Activated CD8-positive, alpha-beta T cell treated with anti-CD3 and anti-CD28 coated beads, Interleukin-2, amount 10 ng/mL, durations not matched to agents 7 days and 5 days (primary cell): ENCODE data around the gene NIFK. TPM values are rescaled to one million over a fixed set of nuclear protein-coding genes. Genes with fewer than 3 reads are reported as not detected.
"Not testable (repeated sequence)": the region's sequence is repeated elsewhere in the genome, so short reads cannot be mapped to it uniquely, and the experiment has no call there.

ENCODE experiments used
- ATAC-seq: fragments of 150-1000 bp; cut with Tn5 transposase; one replicate; pipeline ENCODE4 v1.10.0; 2021; ENCODE audit warnings: moderate library complexity
- CTCF ChIA-PET: fragments of 350-600 bp; sonication (Branson Sonifier 250); formaldehyde crosslinking; loops from one replicate; lab custom pipeline; 2021; ENCODE audit warnings: antibody characterized with exemption; lab: Charles Lee
- POLR2A ChIA-PET: fragments of 350-600 bp; sonication (Branson Sonifier 250); formaldehyde crosslinking; loops from one replicate; lab custom pipeline; 2021; ENCODE audit warnings: antibody characterized with exemption; lab: Charles Lee
- DNase-seq: peaks from one replicate; pipeline ENCODE4 v3.0.0-alpha.2; 2020
- H3K27ac Mint-ChIP-seq: one replicate; pipeline ENCODE4 v1.8.0; 2021; ENCODE audit warnings: mild to moderate bottlenecking, mixed read lengths
- H3K27me3 Mint-ChIP-seq: one replicate; pipeline ENCODE4 v1.8.0; 2021; ENCODE audit warnings: low read depth, mixed read lengths
- H3K36me3 Mint-ChIP-seq: one replicate; pipeline ENCODE4 v1.8.0; 2021; ENCODE audit warnings: low read depth, mixed read lengths
- H3K4me1 Mint-ChIP-seq: one replicate; pipeline ENCODE4 v1.8.0; 2021; ENCODE audit warnings: low read depth, mixed read lengths
- H3K4me3 Mint-ChIP-seq: one replicate; pipeline ENCODE4 v1.8.0; 2021; ENCODE audit warnings: mild to moderate bottlenecking, mixed read lengths
- H3K9me3 Mint-ChIP-seq: one replicate; pipeline ENCODE4 v1.8.0; 2022; ENCODE audit warnings: mixed read lengths; ENCODE audit not compliant: insufficient read depth
- total RNA-seq, 2 experiments: library from RNA; stranded (reverse); gene quantifications; one replicate each; pipeline ENCODE4 v1.2.3, GENCODE V29; 2021

NIFK gene
- total RNA-seq, 2 experiments from 2014 or later, result 79.8 to 80.1 TPM

- not testable (repeated sequence) for ATAC-seq, H3K27ac Mint-ChIP-seq, DNase-seq, H3K36me3 Mint-ChIP-seq, H3K27me3 Mint-ChIP-seq, H3K9me3 Mint-ChIP-seq, H3K4me3 Mint-ChIP-seq
- POLR2A ChIA-PET, result interaction anchor here (1.1 to 1.5 kb wide), 2 partner anchors 41 to 160 kb away, joined by 5 read pairs; partner anchors contain the start of genes CLASP1 and RNU4ATAC
- CTCF ChIA-PET, result interaction anchor here (1.0 kb wide), 1 partner anchor 9 kb away, joined by 3 read pairs; no protein-coding TSS in a partner anchor
- peaks cover 10% of the 10 kb centered on the region for H3K4me1 Mint-ChIP-seq
Measured at GRCh38 chr2:121690572-121690971, 46.1 kb downstream of the NIFK start.

DNA sequence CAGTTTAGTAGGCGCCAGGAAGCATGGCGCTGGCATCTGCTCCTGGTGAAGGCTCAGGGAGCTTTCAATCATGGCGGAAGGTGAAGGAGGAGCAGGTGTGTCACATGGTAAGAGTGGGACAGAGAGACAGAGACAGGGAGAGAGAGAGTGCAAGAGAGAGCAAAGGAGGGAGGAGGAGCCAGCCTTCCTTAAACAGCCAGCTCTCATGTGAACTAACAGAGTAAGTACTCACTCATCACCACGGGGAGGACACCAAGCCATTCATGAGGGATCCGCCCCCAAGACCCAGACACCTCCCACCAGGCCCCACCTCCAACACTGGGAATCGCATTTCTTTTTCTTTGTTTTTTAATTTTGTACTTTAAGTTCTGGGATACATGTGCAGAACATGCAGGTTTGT is 46.6 kb downstream of the NIFK start:
- DNase-seq (no peak), ATAC-seq (no peak)
- peaks cover 10% of the 10 kb centered on the region for H3K4me1 Mint-ChIP-seq
- CTCF ChIA-PET, result no interaction called here
- H3K27me3 Mint-ChIP-seq, result peaks cover 3% of the 10 kb centered on the region
- POLR2A ChIA-PET, result interaction anchor here (1.1 kb wide), 1 partner anchor 40 kb away, joined by 5 read pairs; the partner anchor contains the start of gene CLASP1
- H3K9me3 Mint-ChIP-seq, result no peaks in the 10 kb centered on the region
- H3K36me3 Mint-ChIP-seq, result no peaks in the 10 kb centered on the region
- H3K4me3 Mint-ChIP-seq, result no peak overlapping the region
- no peak overlapping the region for H3K27ac Mint-ChIP-seq

DNA sequence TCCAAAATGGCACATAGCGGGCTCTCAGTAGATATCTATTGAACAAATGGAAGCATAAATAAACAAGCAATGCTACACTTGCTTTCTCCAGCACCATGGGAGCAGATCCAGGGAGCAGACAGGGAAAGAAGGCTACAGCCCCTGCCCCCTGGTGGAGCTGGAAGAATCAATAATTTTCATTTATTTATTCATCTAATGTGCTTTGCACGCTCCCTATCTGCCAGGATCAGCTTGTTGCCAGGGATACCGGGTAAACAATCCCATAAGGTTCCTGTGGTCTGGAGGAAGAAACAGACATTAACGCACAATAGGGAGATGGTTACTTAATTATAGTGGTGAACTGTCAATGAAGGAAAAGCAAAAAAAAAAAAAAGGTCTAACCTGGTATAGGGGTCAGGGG is 47.3 kb downstream of the NIFK start:
- Mint-ChIP-seq H3K27ac (no peak overlapping the region), H3K4me1 (peaks cover 10% of the 10 kb centered on the region), H3K9me3 (peaks cover 6% of the 10 kb centered on the region), H3K27me3 (peaks cover 3% of the 10 kb centered on the region), H3K36me3 (peaks cover under 1% of the 10 kb centered on the region), H3K4me3 (no peak overlapping the region)
- ChIA-PET POLR2A (interaction anchor here (0.9 to 1.1 kb wide), 2 partner anchors 40 to 159 kb away, joined by 3 to 5 read pairs; partner anchors contain the start of genes CLASP1 and RNU4ATAC), CTCF (interaction anchor here (0.6 kb wide), 1 partner anchor 70 kb away, joined by 3 read pairs; no protein-coding TSS in a partner anchor)
- ATAC-seq (no peak), DNase-seq (no peak)

GRCh38 chr2:121688820-121689219 is 47.9 kb downstream of the NIFK start:
- H3K4me3 Mint-ChIP-seq, result no peak overlapping the region
- no peak overlapping the region for H3K27ac Mint-ChIP-seq
- CTCF ChIA-PET, result no interaction called here
- H3K9me3 Mint-ChIP-seq, result peaks cover 11% of the 10 kb centered on the region
- H3K4me1 Mint-ChIP-seq, result peaks cover 10% of the 10 kb centered on the region
- peaks cover 6% of the 10 kb centered on the region for H3K36me3 Mint-ChIP-seq
- no peak for ATAC-seq
- H3K27me3 Mint-ChIP-seq, result peaks cover 3% of the 10 kb centered on the region
- POLR2A ChIA-PET, result interaction anchor here (0.9 kb wide), 1 partner anchor 158 kb away, joined by 3 read pairs; the partner anchor contains the start of gene RNU4ATAC
- DNase-seq, result no peak

GRCh38 chr2:121686902-121687301 is 49.8 kb downstream of the NIFK start:
- no peaks in the 10 kb centered on the region for H3K27me3 Mint-ChIP-seq
- H3K4me3 Mint-ChIP-seq, result no peak overlapping the region
- H3K9me3 Mint-ChIP-seq, result peaks cover 24% of the 10 kb centered on the region
- peaks cover 10% of the 10 kb centered on the region for H3K4me1 Mint-ChIP-seq
- H3K36me3 Mint-ChIP-seq, result peaks cover 12% of the 10 kb centered on the region
- H3K27ac Mint-ChIP-seq, result no peak overlapping the region
- DNase-seq (no peak), ATAC-seq (no peak)
- ChIA-PET CTCF (no interaction called here), POLR2A (no interaction called here)

DNA sequence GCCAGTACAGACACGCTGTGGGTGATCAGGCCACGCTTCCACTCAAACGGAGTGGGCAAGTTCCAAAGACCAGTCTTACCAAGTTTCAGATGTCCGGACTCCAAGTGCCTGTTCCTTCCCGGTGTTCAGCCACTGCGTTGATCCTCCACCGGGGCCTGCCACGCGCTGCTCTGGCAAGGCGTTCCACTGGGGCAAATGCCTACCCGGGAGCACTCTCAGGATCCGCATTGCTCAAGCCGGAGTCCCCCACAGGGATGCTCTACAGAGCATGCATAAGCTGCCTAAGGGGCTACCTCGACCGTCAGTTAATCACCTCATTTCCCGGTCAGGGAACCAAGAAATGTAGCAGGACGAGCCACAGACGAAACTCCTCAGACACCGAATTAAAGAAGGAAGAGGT is 50.5 kb downstream of the NIFK start:
- ChIA-PET POLR2A (no interaction called here), CTCF (no interaction called here)
- H3K27ac Mint-ChIP-seq, result no peak overlapping the region
- H3K4me3 Mint-ChIP-seq, result no peak overlapping the region
- DNase-seq (no peak), ATAC-seq (no peak)
- H3K36me3 Mint-ChIP-seq, result peaks cover 12% of the 10 kb centered on the region
- no peaks in the 10 kb centered on the region for H3K27me3 Mint-ChIP-seq
- H3K4me1 Mint-ChIP-seq, result peaks cover 10% of the 10 kb centered on the region
- H3K9me3 Mint-ChIP-seq, result peaks cover 31% of the 10 kb centered on the region

DNA sequence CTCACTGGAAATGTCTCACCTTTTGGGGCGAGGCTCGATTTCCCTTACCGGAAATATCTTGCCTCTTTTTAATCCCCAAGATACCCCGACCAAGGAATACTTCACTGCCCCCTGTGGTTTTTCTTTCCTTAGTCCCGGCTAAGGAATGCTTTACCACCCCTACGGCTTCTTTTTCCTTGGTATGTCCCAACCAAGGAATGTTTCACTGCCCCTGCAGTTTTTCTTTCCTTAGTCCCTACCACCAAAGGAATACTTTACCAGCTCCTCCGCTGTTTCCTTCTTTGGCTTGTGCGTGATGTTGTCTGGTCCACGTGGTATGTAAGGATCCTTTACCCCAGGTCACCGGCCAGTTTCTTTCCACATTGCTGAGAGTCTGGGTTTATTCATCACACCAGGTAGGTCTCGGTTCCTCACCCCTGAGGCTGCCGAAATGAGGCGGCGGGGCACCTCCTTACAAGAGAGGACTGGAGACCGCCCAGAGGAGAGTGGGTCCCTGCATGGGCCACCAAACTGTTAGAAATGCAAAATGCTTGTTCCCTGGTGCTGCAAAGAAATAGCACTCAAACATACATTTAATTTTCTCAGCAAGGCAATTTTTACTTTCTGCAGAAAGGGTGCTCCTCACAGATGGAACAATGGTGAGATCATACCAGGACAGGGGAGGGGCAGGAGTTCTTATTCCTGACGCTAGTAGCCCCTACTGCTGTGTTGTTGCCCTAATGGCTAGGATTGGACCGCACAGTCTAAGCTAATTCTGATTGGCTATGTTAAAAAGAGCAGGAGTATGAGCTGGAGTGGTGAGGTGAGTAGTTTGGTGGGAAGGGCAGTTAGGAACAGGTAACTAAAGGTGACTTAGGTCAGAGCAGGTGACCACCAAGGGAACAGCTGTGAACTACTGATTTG is 54.0 kb downstream of the NIFK start:
- H3K4me1 Mint-ChIP-seq, result peaks cover 9% of the 10 kb centered on the region
- no peak overlapping the region for H3K4me3 Mint-ChIP-seq
- H3K27me3 Mint-ChIP-seq, result peaks cover 2% of the 10 kb centered on the region
- H3K27ac Mint-ChIP-seq, result no peak overlapping the region
- peaks cover 46% of the 10 kb centered on the region for H3K9me3 Mint-ChIP-seq
- H3K36me3 Mint-ChIP-seq, result peaks cover 20% of the 10 kb centered on the region
- ATAC-seq, result no peak
- POLR2A ChIA-PET, result no interaction called here
- no peak for DNase-seq
- CTCF ChIA-PET, result no interaction called here

DNA sequence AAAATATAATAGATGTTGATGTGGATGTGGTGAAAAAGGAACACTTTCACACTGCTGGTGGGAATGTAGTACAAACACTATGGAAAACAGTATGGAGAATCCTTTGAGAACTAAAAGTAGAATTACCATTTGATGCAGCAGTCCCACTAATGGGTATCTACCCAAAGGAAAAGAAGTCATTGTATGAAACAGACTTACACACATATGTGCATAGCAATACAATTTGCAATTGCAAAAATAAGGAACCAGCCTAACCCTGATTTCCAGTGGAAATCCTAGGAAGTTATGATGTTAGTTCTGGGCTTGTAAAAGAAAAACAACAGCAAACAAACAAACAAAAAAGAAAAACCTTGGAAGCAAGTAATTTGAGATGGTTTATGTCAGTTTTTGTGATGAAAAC is 58.8 kb downstream of the NIFK start:
- POLR2A ChIA-PET, result no interaction called here
- no peak overlapping the region for H3K27ac Mint-ChIP-seq
- DNase-seq, result no peak
- peaks cover 55% of the 10 kb centered on the region for H3K9me3 Mint-ChIP-seq
- H3K27me3 Mint-ChIP-seq, result peaks cover 16% of the 10 kb centered on the region
- ATAC-seq, result no peak
- H3K4me1 Mint-ChIP-seq, result peaks cover 9% of the 10 kb centered on the region
- CTCF ChIA-PET, result no interaction called here
- no peak overlapping the region for H3K4me3 Mint-ChIP-seq
- peaks cover 18% of the 10 kb centered on the region for H3K36me3 Mint-ChIP-seq

Other genes starting within 250 kb of the NIFK start
- not detected for gene RNU4ATAC, start 206.0 kb downstream of the NIFK start, total RNA-seq
- gene CLASP1, start 87.4 kb downstream of the NIFK start, total RNA-seq, result 10 to 100 TPM; 62.3 to 65.2 TPM
- gene TSN, start 18.8 kb upstream of the NIFK start, total RNA-seq, result 10 to 100 TPM; 55.4 to 57.9 TPM